Measurements from ENCODE around the gene STXBP6.

STXBP6 gene

DNA sequence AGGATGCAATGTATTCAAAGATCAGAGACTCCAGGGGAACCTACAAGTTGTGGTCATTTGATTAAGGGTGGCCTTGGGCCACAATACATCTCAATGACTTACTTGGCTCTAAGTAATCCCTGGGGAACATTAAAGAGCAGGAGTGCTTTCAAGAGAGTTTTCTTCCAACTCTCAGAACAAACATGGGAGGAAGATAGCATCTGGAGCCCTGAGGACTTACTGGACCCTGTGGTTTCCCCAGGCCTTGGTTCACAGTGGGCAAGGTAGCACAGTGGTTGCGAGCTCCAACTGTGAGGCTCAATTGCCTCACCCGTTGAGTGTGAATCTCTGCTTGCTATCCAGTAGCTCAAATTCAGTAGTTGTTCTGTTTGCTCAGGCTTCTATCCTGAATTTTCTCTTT lies 32.4 kb downstream of the STXBP6 start:
- TF ChIP-seq, protein P1, sequence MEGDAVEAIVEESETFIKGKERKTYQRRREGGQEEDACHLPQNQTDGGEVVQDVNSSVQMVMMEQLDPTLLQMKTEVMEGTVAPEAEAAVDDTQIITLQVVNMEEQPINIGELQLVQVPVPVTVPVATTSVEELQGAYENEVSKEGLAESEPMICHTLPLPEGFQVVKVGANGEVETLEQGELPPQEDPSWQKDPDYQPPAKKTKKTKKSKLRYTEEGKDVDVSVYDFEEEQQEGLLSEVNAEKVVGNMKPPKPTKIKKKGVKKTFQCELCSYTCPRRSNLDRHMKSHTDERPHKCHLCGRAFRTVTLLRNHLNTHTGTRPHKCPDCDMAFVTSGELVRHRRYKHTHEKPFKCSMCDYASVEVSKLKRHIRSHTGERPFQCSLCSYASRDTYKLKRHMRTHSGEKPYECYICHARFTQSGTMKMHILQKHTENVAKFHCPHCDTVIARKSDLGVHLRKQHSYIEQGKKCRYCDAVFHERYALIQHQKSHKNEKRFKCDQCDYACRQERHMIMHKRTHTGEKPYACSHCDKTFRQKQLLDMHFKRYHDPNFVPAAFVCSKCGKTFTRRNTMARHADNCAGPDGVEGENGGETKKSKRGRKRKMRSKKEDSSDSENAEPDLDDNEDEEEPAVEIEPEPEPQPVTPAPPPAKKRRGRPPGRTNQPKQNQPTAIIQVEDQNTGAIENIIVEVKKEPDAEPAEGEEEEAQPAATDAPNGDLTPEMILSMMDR (conservative IDR thresholded peaks at IDR 0.05; ENCODE audit: low read depth, low read length): no peak
- H3K4me3 ChIP-seq (ENCODE audit: low read depth, low read length): no peak overlapping the region
- DNase-seq (ENCODE audit: low read depth): no peak

DNA sequence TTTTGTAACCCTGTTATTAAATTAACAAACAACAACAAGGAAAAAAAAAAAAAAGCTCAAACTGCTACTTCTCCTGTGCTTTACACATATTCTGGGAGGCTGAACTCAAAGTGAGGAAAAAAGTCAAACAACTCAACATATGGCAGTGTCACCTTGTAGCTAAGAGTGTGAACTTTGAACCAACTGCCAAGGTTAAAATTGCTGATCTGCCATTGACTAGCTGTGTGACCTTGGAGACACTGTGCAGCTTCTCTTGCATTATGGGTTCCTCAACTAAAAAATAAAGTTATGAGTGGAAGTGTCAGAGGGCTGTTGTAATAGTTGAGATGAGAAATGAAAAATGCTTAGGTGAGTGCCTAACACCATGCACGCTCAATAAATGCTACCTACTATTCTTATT lies 34.2 kb downstream of the STXBP6 start:
- H3K4me3 ChIP-seq (ENCODE audit: low read depth, low read length): no peak overlapping the region
- no peak for DNase-seq (ENCODE audit: low read depth)
- TF ChIP-seq, protein P1 (conservative IDR thresholded peaks at IDR 0.05; ENCODE audit: low read depth, low read length): no peak

- no peak overlapping the region for H3K4me3 ChIP-seq (ENCODE audit: low read depth, low read length)
- TF ChIP-seq, protein P1 (conservative IDR thresholded peaks at IDR 0.05; ENCODE audit: low read depth, low read length): no peak
- peak; percentile 22 for DNase-seq (ENCODE audit: low read depth)
These were observed 35.5 kb downstream of the STXBP6 start for GRCh38 chr14:25014440-25014839.

DNA sequence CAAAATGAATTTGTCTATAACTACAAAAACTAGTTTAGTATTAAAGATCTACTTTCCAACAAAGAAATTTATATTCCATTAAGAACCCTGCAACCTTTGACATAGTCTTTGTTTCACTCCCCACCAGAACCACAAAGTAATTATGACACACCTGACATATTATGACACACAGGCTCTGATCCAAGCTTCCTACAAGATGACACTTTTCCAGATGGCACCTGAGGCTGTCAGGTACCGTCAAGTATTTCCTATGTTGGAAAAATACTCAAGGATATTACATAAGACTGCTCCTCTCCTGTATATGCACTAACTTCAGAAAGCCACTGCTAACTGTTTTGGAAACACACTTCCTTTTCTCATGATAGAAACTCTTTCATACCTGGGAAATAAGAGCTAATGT lies 38.9 kb downstream of the STXBP6 start:
- DNase-seq (ENCODE audit: low read depth): no peak
- no peak overlapping the region for H3K4me3 ChIP-seq (ENCODE audit: low read depth, low read length)
- TF ChIP-seq, protein P1 (conservative IDR thresholded peaks at IDR 0.05; ENCODE audit: low read depth, low read length): no peak

- no peak overlapping the region for H3K4me3 ChIP-seq (ENCODE audit: low read depth, low read length)
- TF ChIP-seq, protein P1 (conservative IDR thresholded peaks at IDR 0.05; ENCODE audit: low read depth, low read length): no peak
- DNase-seq (ENCODE audit: low read depth): no peak
These were observed 39.5 kb downstream of the STXBP6 start for GRCh38 chr14:25010471-25010870.

DNA sequence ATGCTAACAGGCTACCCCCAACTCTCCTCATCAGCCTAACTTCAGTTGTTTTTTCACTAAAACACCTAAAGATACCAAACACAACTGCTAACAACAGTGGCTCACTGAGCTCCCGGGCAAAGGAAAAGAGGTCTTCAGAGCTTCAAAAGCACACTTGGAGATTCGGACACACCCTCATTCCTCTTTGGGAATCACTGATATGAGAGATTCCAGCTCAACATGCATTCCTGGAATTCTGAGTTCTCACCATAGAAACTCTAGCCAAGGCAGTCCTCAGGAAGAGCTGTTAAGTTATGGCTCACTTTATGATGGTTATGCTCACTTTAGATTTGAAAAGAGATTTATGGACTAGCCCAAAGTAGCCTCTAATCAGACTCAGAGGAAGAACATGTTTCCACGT lies 40.1 kb downstream of the STXBP6 start:
- DNase-seq (ENCODE audit: low read depth): no peak
- TF ChIP-seq, protein P1 (conservative IDR thresholded peaks at IDR 0.05; ENCODE audit: low read depth, low read length): no peak
- H3K4me3 ChIP-seq (ENCODE audit: low read depth, low read length): no peak overlapping the region

GRCh38 chr14:25007832-25008231 lies 42.1 kb downstream of the STXBP6 start:
- no peak for DNase-seq (ENCODE audit: low read depth)
- TF ChIP-seq, protein P1 (conservative IDR thresholded peaks at IDR 0.05; ENCODE audit: low read depth, low read length): no peak
- H3K4me3 ChIP-seq (ENCODE audit: low read depth, low read length): no peak overlapping the region
